ENCODE results near the gene ARL8A. TPM values are rescaled to one million over a fixed set of nuclear protein-coding genes. Genes with fewer than 3 reads are reported as not detected.

ARL8A gene
- total and polyA plus RNA-seq, 2 experiments from 2014 or later: 30.3 to 32.7 TPM

GRCh38 chr1:202154148-202154765, 9.7 kb upstream of the ARL8A start:
- H3K79me2 ChIP-seq (replicated peaks; ENCODE audit: insufficient read depth): no peaks in the 10 kb centered on the region
- DNase-seq (ENCODE audit: low spot score) (no peak), ATAC-seq (no peak)
- no peaks in the 10 kb centered on the region for H3K27me3 ChIP-seq (ENCODE audit: insufficient read depth)
- 0 out of 2 replicates have a peak, but pooled peaks cover 5% of the 10 kb centered on the region for H3F3A ChIP-seq (replicated peaks; ENCODE audit: low read depth)
- Mint-ChIP-seq H3K4me1 (peaks cover 18% of the 10 kb centered on the region), H3K27ac (peak overlapping the region; percentile 83), H3K36me3 (ENCODE audit: low read depth) (no peaks in the 10 kb centered on the region), H3K27me3 (ENCODE audit: insufficient read depth, low read depth, poor library complexity) (peaks cover 7% of the 10 kb centered on the region), H3K4me3 (0 out of 3 replicates have a peak overlapping the region, but pooled peaks have one; percentile 23), H3K9me3 (no peaks in the 10 kb centered on the region; the same call in 1 of the 3 replicates)
- no peaks in the 10 kb centered on the region for H3K9me2 ChIP-seq (ENCODE audit: insufficient read depth)
- no peaks in the 10 kb centered on the region; the same call in 1 of the 2 replicates for H3K4me1 ChIP-seq (ENCODE audit: insufficient read depth)
- H3K27ac ChIP-seq (ENCODE audit: low read depth): no peak overlapping the region
- H3K36me3 ChIP-seq (ENCODE audit: insufficient read depth): no peaks in the 10 kb centered on the region
- H3K4me2 ChIP-seq: no peak overlapping the region
- H2AFZ ChIP-seq: no peak overlapping the region
- no peaks in the 10 kb centered on the region for H4K20me1 ChIP-seq (replicated peaks; ENCODE audit: insufficient read depth)
- H3K4me3 ChIP-seq: no peak overlapping the region
- TF ChIP-seq ZNF114 (CRISPR knock-in tag; IDR thresholded peaks at IDR 0.05) (no peak), REST (IDR thresholded peaks at IDR 0.05; ENCODE audit: unreplicated experiment) (no peak), EZH2 (IDR thresholded peaks at IDR 0.05; ENCODE audit: low read depth, unreplicated experiment) (no peak), ZNF462 (CRISPR knock-in tag; IDR thresholded peaks at IDR 0.05) (no peak), STAT1 (IDR thresholded peaks at IDR 0.05; ENCODE audit: unreplicated experiment) (no peak)
